LNCAP (cell line): Measurements from ENCODE around the gene WFDC5.
A peak's percentile ranks its signal among the peaks of the same experiment; 100 is the strongest.

ENCODE experiments used
- TF ChIP-seq, protein P1 (sequence below): fragments of 450-650 bp; IDR thresholded peaks from 2 replicates; pipeline ENCODE4 v1.5.1; 2017; ENCODE audit warnings: mild to moderate bottlenecking

The WFDC5 gene

DNA sequence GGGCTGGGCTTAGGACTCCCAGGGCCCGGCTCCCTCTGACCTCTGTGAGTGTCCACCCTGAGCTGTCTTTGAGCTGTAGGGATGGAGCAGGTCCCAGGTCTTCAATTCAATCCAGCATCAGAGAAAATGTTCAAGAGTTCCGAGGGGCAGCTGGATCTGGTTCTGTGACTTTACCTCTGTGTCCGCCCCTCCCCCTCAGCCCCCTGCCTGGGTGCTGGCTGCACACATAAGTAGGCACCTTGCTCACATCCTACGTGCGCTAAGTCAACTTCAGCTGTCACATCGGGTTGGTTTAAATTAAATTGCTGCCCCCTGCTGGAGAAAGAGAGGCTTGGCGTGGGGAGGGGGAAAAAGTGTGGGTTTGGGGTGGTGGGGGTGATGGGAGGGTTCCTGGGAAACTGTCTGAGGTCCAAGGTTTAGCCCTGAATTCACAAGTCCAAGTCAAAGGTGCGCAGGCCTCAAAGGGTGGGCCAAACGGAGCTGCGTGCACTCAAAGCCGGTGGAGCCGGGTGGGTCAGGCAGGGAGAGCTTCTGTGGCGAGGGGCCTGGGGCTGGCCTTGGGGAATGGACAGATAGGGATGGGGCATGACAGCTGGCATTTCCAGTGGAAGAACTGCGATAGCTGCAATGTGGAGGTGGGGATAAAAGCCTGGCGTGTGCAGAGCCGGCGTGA is 3.0 kb downstream of the WFDC5 start:
- TF ChIP-seq, protein P1, sequence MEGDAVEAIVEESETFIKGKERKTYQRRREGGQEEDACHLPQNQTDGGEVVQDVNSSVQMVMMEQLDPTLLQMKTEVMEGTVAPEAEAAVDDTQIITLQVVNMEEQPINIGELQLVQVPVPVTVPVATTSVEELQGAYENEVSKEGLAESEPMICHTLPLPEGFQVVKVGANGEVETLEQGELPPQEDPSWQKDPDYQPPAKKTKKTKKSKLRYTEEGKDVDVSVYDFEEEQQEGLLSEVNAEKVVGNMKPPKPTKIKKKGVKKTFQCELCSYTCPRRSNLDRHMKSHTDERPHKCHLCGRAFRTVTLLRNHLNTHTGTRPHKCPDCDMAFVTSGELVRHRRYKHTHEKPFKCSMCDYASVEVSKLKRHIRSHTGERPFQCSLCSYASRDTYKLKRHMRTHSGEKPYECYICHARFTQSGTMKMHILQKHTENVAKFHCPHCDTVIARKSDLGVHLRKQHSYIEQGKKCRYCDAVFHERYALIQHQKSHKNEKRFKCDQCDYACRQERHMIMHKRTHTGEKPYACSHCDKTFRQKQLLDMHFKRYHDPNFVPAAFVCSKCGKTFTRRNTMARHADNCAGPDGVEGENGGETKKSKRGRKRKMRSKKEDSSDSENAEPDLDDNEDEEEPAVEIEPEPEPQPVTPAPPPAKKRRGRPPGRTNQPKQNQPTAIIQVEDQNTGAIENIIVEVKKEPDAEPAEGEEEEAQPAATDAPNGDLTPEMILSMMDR = peak; percentile 77

DNA sequence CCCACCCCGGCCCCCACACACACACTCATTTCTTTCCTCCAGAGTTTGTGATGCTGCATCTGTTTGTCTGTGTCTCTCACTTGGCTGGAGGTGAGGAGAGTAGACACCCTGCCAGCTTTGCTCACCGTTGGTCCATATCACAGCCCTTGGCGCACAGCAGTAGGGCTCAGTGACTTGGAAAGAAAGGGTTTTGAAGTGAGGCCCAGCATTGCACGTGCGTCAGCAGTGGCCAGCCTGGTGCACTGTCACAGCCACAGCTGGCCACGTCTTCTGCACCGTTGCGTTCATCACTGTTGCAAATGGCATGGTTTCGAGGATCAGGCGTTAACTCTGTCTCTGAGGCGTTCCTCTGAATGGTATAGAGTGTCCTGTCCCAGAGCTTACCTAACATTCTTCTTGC is 3.7 kb downstream of the WFDC5 start:
- TF ChIP-seq, protein P1 = no peak

DNA sequence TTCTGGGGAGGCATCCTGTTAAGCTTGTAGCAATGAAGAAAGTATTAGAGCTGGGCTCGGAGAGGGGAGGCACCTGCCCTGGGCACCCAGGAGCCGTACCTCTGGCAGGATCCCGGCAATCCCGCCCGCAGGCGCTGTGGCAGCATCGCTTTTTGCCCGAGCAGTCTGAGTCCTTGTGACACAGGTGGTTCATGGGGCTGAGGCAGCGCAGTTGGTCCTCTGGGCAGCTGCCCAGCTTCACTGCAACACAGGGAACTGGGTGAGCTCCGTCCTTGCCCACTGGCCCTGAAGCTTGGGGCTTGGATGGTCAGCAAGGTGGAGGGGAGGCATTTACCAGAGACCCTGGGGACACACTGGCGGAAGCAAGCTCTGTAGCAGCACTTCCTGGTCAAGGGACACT is 4.7 kb downstream of the WFDC5 start:
- TF ChIP-seq, protein P1 = no peak

DNA sequence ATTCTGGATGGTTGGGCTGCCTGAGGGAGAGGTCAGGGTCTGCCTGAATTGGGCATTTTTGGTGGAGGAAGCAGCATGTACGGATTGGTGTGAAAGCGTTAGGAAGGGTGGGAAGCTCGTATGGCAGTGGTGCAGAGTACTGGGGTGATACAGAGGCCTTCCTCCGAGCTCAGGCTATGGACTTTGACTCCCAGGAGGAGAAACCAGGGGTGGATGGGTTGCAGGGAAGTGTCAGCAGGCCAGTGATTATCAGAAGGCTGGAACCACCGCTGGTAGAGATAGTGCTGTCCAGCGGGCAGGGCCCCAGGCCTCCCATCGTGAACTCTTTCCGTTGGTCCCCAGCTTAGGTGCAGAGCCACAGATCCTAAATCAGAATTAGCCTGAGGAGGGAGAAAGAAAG is 5.3 kb downstream of the WFDC5 start:
- TF ChIP-seq, protein P1 = no peak

DNA sequence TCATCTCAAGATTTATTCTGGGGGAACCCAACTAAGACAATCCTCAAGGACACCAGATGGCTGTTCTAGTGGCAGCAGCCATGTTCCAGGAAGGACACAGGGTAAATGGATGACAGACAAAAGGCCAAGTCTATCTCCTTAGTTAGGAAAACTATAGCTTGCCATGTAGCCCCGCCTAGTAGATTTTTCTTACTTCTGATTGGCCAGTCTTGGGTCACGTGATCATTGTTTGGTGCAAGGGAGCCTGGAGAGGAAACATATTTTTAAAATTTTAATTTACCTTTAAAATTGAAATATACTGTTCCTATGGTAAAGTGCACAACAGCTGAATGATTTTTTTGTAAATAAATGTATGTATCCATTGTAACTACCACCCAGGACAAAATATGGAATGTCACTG is 9.7 kb downstream of the WFDC5 start:
- TF ChIP-seq, protein P1 = no peak

DNA sequence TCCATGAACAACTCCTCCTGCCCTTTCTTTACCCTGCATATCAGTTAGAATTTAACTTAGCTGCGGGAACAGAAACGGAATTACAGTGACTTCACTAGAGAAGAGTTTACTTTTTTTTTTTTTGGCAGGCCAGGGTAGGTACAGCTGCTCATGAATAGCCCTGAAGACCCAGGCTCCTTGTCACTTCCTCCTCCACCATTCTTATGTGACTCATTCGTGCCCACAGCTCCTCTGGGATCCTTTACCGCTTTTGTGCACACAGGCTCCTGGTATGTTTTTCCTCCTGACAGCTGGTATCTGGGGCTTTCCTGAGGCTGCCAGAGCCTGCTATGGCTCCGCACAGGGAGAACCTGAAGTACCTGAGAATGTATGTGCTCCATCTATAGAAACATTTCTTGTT is 10.2 kb downstream of the WFDC5 start:
- TF ChIP-seq, protein P1 = no peak

DNA sequence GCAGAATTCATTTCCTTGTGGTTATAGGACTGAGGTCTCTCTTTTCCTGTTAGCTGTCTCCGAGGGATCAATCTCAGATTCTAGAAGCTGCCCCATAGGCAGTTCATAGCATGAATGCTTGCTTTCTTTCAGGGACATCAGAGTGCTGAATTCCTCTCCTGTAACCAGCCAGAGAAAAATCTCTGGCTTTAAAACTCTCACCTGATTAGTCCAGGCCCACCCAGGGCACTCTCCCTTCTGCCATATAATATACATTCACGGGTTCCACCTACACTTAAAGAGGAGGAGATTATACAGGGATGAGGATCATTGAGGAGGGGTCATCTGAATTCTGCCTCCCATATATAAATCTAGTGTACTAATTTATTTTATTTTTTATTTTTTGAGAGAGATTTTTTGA is 11.9 kb downstream of the WFDC5 start:
- TF ChIP-seq, protein P1 = no peak

DNA sequence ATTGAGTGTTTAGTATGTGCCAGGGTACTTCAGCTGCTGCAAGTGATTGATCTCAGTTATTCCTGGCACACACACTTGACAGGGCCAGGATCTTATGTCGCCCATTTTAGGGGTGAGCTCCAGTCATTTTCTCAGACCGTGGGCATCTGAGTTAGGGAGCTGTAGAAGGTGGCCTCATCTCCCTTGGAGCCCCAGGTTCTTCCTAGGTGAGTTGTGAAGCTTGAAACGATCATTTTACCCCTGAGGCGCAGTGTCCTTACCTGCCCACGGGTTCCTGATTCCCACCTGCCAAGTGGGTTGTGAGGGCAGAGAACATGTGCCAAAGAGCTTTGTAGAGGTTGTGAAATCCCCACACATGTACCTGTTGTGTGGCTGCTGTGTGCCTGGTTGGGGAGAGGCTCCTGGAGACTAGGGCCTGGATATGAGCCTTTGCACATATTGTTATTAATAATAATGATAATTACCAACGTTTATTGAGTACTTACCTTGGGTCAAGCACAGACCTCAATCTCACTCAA is 13.6 kb downstream of the WFDC5 start:
- TF ChIP-seq, protein P1 = no peak
